ENCODE measurements around the gene OR2C3.
"Not testable (repeated sequence)": the region's sequence is repeated elsewhere in the genome, so short reads cannot be mapped to it uniquely, and the experiment has no call there.

The OR2C3 gene

GRCh38 chr1:247517795-247518612 is 18.2 kb downstream of the OR2C3 start:
- no peak for DNase-seq

DNA sequence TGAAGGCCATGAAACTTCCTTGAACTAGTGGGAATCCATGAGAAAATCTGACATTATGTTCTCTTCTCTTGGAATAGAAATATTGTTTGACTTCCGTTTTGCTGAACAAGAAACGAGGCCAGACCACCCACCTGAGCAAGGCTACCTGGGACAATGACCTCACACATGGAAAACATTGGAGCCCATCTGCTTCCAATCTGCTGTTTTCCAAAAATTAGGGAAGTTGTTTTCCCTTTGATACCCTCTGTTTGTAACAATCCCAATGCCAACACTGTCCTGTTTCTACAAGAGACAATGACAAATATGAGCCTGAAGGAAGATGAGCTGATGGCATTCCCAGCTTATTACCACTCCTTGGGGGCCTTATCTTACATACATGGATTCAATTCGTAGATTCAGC is 29.4 kb downstream of the OR2C3 start:
- DNase-seq, result no peak

GRCh38 chr1:247500865-247501264 is 35.4 kb downstream of the OR2C3 start:
- no peak for DNase-seq

DNA sequence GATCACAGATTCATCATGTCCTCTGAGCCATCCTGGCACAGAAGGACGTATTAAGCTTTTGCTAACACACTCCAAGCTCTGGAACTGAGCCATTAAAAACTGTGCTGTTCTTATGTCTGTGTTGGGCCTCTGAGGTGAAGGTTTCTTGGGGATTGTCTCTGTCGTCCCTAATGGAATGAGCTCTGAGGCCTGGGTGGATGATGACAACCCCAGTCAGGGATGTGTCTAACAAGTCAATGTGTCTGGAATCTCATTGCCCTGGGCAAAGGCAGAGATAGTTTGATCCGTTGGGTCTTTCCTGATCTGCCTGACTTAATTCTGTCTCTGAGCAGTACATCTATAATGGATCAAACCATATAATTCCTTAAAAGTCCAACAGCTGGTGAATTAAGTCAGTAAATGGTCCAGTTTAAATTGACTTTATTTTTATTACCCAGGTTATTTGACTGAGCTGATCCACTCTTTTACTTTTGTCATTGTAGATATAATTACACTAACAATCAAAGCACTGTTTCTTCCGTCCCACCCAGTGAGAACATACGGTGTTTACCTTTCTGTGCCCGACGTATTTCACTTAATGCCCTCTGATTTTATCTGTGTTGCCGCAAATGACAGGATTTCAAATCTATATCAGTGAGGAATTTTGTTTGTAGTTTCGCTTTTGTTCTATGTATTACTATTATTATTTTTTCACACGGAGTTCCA is 39.5 kb downstream of the OR2C3 start:
- DNase-seq, result no peak

DNA sequence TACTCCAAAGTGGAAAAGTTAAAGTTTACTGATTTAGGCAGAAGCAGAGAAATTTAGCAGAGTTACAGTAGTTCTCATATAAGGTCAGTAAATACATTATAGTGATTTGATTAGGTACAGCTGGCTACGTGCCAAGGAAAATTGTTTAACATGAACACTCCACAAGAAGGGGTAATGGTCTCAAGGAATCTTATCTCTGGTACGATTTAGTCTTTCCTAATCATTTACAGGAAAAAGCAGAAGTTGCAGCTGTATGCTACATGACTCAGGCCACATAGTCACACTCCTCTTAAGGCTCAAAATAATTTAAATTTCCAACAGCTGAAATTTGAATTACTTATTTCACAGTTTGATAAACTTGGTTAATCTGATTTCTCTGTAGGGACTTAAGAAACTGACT is 41.5 kb downstream of the OR2C3 start:
- no peak for DNase-seq

- DNase-seq, result no peak
Observed at GRCh38 chr1:247493106-247493505, 43.1 kb downstream of the OR2C3 start.

GRCh38 chr1:247491328-247491727 is 44.9 kb downstream of the OR2C3 start:
- DNase-seq, result no peak

- no peak for DNase-seq
Observed at GRCh38 chr1:247487057-247487456, 49.2 kb downstream of the OR2C3 start.

DNA sequence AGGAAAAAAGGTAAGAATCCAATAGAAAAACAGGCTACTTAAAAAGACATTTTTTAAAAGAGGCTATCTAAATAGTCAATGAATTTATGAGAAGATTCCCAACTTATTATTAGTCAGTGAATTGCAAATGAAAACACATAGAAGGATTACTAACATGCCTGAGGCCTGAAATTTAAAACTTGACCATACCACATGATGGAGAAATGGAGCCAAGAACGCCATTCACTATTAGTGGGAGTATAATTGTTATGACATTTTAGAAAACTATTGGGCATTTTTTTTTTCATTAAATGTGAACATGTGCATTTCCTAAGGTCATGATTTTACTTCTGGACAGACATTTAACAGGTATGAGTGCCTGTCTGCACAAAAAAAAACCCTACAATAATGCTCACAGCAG is 53.5 kb downstream of the OR2C3 start:
- no peak for DNase-seq

- not testable (repeated sequence) for DNase-seq
Observed at GRCh38 chr1:247476328-247477058, 59.7 kb downstream of the OR2C3 start.

- DNase-seq, result no peak
Observed at GRCh38 chr1:247475793-247476192, 60.4 kb downstream of the OR2C3 start.
